Measurements from ENCODE around the gene STAG1. TPM values are rescaled to one million over a fixed set of nuclear protein-coding genes. Genes with fewer than 3 reads are reported as not detected.
"Not testable (repeated sequence)": the region's sequence is repeated elsewhere in the genome, so short reads cannot be mapped to it uniquely, and the experiment has no call there.

STAG1 gene
- total and polyA plus RNA-seq, 12 donors = 7.5 to 39.8 (median 24.6) TPM

GRCh38 chr3:136720091-136720490 is 32.1 kb downstream of the STAG1 start:
- DNase-seq = no peak
- intact Hi-C loops (cut with DNase I) = no loop called here
- WGBS, 4 donors = 90 to 96% (median 94%) methylated on average over 5 of the region's 5 CpGs
- Histone ChIP-seq H3K36me3 (replicated peaks in 1 of 2) (no peaks in the 10 kb centered on the region), H3K27me3 (no peaks in the 10 kb centered on the region), H3K4me3 (no peak overlapping the region), H3K27ac (no peak overlapping the region), H3K4me1 (replicated peaks in 1 of 2) (peaks cover 12 to 23% of the 10 kb centered on the region in 2 donors), H3K9me3 (replicated peaks in 1 of 3) (no peaks in the 10 kb centered on the region)
- TF ChIP-seq POLR2A (IDR thresholded peaks at IDR 0.05) (no peak), CTCF (IDR thresholded peaks at IDR 0.05) (no peak)

DNA sequence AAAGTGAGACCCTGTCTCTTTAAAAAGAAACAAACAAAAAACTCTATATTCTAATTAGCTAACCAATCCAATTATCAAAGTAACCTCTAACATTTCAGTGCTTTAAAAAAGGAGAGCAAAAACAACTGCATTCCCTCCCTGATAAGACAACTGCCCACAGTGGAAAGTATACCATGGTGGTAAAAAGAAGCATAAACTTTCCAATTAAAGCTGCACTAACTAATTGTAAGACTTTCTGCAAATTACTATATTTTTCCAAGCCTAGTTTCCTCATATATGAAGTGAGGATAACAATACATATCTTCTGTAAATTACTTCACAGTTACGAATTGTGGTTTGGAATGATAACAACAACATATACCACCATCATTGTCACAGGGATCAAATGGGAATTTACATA is 35.5 kb downstream of the STAG1 start:
- H3K4me3 ChIP-seq = no peak overlapping the region
- no peaks in the 10 kb centered on the region for H3K36me3 ChIP-seq (replicated peaks in 1 of 2)
- DNase-seq = no peak
- peaks cover 11 to 16% of the 10 kb centered on the region in 2 donors for H3K4me1 ChIP-seq (replicated peaks in 1 of 2)
- no peak overlapping the region for H3K27ac ChIP-seq
- intact Hi-C loops (cut with DNase I) = no loop called here
- TF ChIP-seq POLR2A (IDR thresholded peaks at IDR 0.05) = no peak
- no peak for TF ChIP-seq CTCF (IDR thresholded peaks at IDR 0.05)
- WGBS, 4 donors = 87 to 97% (median 95%) methylated on average over 1 of the region's 1 CpG
- no peaks in the 10 kb centered on the region for H3K27me3 ChIP-seq
- H3K9me3 ChIP-seq (replicated peaks in 1 of 3) = no peaks in the 10 kb centered on the region

DNA sequence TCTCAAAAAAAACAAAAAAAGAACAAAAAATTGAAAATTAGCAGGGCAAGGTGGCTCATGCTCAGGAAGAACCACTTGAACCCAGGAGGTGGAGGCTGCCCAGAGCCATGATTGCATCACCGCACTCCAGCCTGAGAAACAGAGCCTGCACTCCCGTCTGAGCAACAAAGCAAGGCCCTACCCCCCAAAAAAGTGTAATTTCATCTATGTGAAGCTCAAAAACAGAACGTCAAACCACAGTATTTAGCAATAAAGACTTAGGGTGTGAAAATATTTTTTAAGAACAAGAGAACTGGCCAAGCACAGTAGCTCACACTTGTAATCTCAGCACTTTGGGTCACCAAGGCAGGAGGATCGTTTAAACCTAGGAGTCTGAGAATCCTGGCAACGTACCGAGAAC is 38.2 kb downstream of the STAG1 start:
- peaks cover 0 to 3% of the 10 kb centered on the region in 2 donors for H3K4me1 ChIP-seq (replicated peaks in 1 of 2)
- no peak overlapping the region for H3K4me3 ChIP-seq
- no peaks in the 10 kb centered on the region for H3K36me3 ChIP-seq (replicated peaks in 1 of 2)
- no peaks in the 10 kb centered on the region for H3K27me3 ChIP-seq
- WGBS, 4 donors = 78 to 85% (median 84%) methylated on average over 6 of the region's 6 CpGs
- no peaks in the 10 kb centered on the region for H3K9me3 ChIP-seq (replicated peaks in 1 of 3)
- H3K27ac ChIP-seq = no peak overlapping the region
- intact Hi-C loops (cut with DNase I) = no loop called here
- TF ChIP-seq CTCF (IDR thresholded peaks at IDR 0.05) = no peak
- no peak for TF ChIP-seq POLR2A (IDR thresholded peaks at IDR 0.05)
- DNase-seq = no peak

GRCh38 chr3:136712941-136713340 is 39.2 kb downstream of the STAG1 start:
- Histone ChIP-seq H3K27me3 (no peaks in the 10 kb centered on the region), H3K4me3 (no peak overlapping the region), H3K27ac (no peak overlapping the region), H3K9me3 (replicated peaks in 1 of 3) (no peaks in the 10 kb centered on the region), H3K36me3 (replicated peaks in 1 of 2) (no peaks in the 10 kb centered on the region), H3K4me1 (replicated peaks in 1 of 2) (peaks cover 0 to 3% of the 10 kb centered on the region in 2 donors)
- TF ChIP-seq POLR2A (IDR thresholded peaks at IDR 0.05) (no peak), CTCF (IDR thresholded peaks at IDR 0.05) (no peak)
- intact Hi-C loops (cut with DNase I) = no loop called here
- no peak for DNase-seq
- WGBS, 4 donors = 79 to 91% (median 82%) methylated on average over 6 of the region's 6 CpGs

- intact Hi-C loops (cut with DNase I); H3K27me3 ChIP-seq; H3K27ac ChIP-seq; H3K9me3 ChIP-seq (replicated peaks in 1 of 3); DNase-seq; H3K36me3 ChIP-seq (replicated peaks in 1 of 2); H3K4me1 ChIP-seq (replicated peaks in 1 of 2); H3K4me3 ChIP-seq: not testable (repeated sequence)
- WGBS, 4 donors = 91 to 98% (median 97%) methylated on average over 9 of the region's 9 CpGs
Measured at GRCh38 chr3:136711888-136712287, 40.3 kb downstream of the STAG1 start.
